K562 (cell line): ENCODE measurements around the gene LZTR1. TPM values are rescaled to one million over a fixed set of nuclear protein-coding genes. Genes with fewer than 3 reads are reported as not detected.

Source experiments
- CCAR2 ChIP-seq: fragments of 200-400 bp; formaldehyde crosslinking; IDR thresholded peaks from 2 replicates; pipeline ENCODE4 v1.6.1; 2017; ENCODE audit warnings: mild to moderate bottlenecking, low read depth, low read length
- NCOR1 ChIP-seq: fragments of 450-650 bp; IDR thresholded peaks from 2 replicates; pipeline ENCODE4 v1.6.1; 2016; ENCODE audit warnings: mild to moderate bottlenecking, moderate library complexity
- PCBP2 ChIP-seq: fragments of 200-400 bp; formaldehyde crosslinking; IDR thresholded peaks from 2 replicates; pipeline ENCODE4 v1.6.1; 2018; ENCODE audit warnings: low read length, low read depth, mild to moderate bottlenecking, moderate library complexity; ENCODE audit not compliant: poor library complexity, severe bottlenecking
- SRSF9 ChIP-seq: fragments of 200-400 bp; formaldehyde crosslinking; IDR thresholded peaks from 2 replicates; pipeline ENCODE4 v1.6.1; 2017; ENCODE audit warnings: low read depth, low read length, borderline replicate concordance
- VEZF1 ChIP-seq: fragments of 200-800 bp; sonication (Bioruptor generic); IDR thresholded peaks from 2 replicates; pipeline ENCODE4 v1.6.1; 2017; ENCODE audit warnings: missing genetic modification characterization, missing compliant biosample characterization
- ZNF24 ChIP-seq: fragments of 450-650 bp; IDR thresholded peaks from 2 replicates; pipeline ENCODE4 v1.6.1; 2016
- ZNF609 ChIP-seq: sonication (generic); formaldehyde crosslinking; IDR thresholded peaks from 2 replicates; pipeline ENCODE4 v1.8.1; 2023; ENCODE audit warnings: missing genetic modification reagents, mild to moderate bottlenecking, borderline replicate concordance
- ZNF644 ChIP-seq: fragments of 200-800 bp; sonication (Bioruptor generic); IDR thresholded peaks from 2 replicates; pipeline ENCODE4 v1.6.1; 2016; ENCODE audit warnings: low read depth, missing genetic modification characterization, missing compliant biosample characterization
- polyA plus RNA-seq, 8 experiments: library from polyadenylated mRNA; depleted of rRNA in 4 of 8; stranded (reverse) in 5 of 8; unstranded in 3 of 8; fragments of >200 nt; fragmentation: Nextera tagmentation in 2 of 8; fragmentation: Illumina TruSeq in 1 of 8; extraction: Ambion mirVana in 2 of 8; extraction: Trizol in 1 of 8; gene quantifications; 2 replicates each; pipeline versions ENCODE4 v1.2.1 to v1.2.3, GENCODE V29; 2011 to 2014; ENCODE audit warnings: inconsistent platforms in 1 of 8, missing spikeins in 1 of 8
- total RNA-seq, 7 experiments: library from RNA; depleted of rRNA in 6 of 7; stranded (reverse); fragments of >200 nt in 6 of 7; fragmentation: Illumina TruSeq in 2 of 7; extraction: Trizol in 2 of 7; gene quantifications; 2 replicates each; pipeline versions ENCODE4 v1.2.1 to v1.2.3, GENCODE V29; 2011 to 2021; ENCODE audit warnings: low replicate concordance in 1 of 7
- TF ChIP-seq, protein P1 (sequence below): fragments of 450-650 bp; conservative IDR thresholded peaks from 2 replicates; pipeline ENCODE4 v1.6.1; 2016; ENCODE audit warnings: missing genetic modification characterization, low read depth, mild to moderate bottlenecking, missing compliant biosample characterization, moderate library complexity
- TF ChIP-seq, protein P2 (sequence below): fragments of 250-450 bp; sonication (Bioruptor Pico); IDR thresholded peaks from 2 replicates; pipeline ENCODE4 v1.8.0; 2022; ENCODE audit warnings: inconsistent platforms
- TF ChIP-seq, protein P3 (sequence below): fragments of 250-450 bp; sonication (Bioruptor Pico); IDR thresholded peaks from 2 replicates; pipeline ENCODE4 v1.4.0; 2020; ENCODE audit warnings: mild to moderate bottlenecking, moderate library complexity
- TF ChIP-seq, protein P4 (sequence below): fragments of 450-650 bp; formaldehyde crosslinking; IDR thresholded peaks from 2 replicates; pipeline ENCODE4 v1.4.0; 2020; ENCODE audit warnings: mild to moderate bottlenecking, mixed read lengths

LZTR1 gene
- total and polyA plus RNA-seq, 9 of the 15 experiments (the other 6 are each of a cell fraction or from before 2014, with no cell fraction given) = 2.2 to 135 (median 63.0) TPM

DNA sequence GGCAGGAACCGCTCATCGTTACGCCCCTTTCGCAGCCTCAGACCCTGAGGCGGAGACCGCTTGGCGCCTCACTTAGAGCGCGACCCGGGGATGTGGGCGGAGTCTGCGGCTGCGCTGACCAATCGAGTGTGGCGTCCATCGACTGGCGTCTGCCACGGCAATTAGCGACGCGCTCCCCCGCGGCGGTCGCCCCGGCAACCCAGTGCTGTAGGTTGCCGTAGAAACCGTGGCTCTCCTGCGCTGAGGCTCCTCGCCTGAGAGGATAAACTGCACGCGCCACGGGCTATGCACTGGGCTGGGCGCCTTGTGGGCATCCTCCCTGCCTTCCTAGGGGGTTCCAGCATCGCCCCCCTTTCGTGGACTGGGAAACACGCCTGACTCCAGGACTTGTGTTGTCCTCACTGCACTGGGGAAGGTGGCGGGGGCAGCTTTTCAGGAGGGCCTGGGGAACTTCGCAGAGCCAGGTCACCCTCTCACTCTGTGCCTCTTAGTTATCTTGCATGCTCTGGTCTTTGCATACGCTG, 32.2 kb downstream of the LZTR1 start (continued):
- TF ChIP-seq ZNF609 = no peak
- no peak for TF ChIP-seq NCOR1
- TF ChIP-seq, protein P1, sequence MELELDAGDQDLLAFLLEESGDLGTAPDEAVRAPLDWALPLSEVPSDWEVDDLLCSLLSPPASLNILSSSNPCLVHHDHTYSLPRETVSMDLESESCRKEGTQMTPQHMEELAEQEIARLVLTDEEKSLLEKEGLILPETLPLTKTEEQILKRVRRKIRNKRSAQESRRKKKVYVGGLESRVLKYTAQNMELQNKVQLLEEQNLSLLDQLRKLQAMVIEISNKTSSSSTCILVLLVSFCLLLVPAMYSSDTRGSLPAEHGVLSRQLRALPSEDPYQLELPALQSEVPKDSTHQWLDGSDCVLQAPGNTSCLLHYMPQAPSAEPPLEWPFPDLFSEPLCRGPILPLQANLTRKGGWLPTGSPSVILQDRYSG (tag) = no peak
- TF ChIP-seq, protein P2, sequence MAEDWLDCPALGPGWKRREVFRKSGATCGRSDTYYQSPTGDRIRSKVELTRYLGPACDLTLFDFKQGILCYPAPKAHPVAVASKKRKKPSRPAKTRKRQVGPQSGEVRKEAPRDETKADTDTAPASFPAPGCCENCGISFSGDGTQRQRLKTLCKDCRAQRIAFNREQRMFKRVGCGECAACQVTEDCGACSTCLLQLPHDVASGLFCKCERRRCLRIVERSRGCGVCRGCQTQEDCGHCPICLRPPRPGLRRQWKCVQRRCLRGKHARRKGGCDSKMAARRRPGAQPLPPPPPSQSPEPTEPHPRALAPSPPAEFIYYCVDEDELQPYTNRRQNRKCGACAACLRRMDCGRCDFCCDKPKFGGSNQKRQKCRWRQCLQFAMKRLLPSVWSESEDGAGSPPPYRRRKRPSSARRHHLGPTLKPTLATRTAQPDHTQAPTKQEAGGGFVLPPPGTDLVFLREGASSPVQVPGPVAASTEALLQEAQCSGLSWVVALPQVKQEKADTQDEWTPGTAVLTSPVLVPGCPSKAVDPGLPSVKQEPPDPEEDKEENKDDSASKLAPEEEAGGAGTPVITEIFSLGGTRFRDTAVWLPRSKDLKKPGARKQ (CRISPR knock-in tag) = no peak
- no peak for TF ChIP-seq VEZF1 (CRISPR knock-in tag)
- TF ChIP-seq, protein P3, sequence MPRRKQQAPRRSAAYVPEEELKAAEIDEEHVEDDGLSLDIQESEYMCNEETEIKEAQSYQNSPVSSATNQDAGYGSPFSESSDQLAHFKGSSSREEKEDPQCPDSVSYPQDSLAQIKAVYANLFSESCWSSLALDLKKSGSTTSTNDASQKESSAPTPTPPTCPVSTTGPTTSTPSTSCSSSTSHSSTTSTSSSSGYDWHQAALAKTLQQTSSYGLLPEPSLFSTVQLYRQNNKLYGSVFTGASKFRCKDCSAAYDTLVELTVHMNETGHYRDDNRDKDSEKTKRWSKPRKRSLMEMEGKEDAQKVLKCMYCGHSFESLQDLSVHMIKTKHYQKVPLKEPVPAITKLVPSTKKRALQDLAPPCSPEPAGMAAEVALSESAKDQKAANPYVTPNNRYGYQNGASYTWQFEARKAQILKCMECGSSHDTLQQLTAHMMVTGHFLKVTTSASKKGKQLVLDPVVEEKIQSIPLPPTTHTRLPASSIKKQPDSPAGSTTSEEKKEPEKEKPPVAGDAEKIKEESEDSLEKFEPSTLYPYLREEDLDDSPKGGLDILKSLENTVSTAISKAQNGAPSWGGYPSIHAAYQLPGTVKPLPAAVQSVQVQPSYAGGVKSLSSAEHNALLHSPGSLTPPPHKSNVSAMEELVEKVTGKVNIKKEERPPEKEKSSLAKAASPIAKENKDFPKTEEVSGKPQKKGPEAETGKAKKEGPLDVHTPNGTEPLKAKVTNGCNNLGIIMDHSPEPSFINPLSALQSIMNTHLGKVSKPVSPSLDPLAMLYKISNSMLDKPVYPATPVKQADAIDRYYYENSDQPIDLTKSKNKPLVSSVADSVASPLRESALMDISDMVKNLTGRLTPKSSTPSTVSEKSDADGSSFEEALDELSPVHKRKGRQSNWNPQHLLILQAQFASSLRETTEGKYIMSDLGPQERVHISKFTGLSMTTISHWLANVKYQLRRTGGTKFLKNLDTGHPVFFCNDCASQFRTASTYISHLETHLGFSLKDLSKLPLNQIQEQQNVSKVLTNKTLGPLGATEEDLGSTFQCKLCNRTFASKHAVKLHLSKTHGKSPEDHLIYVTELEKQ (CRISPR knock-in tag) = no peak; the same call in 1 of the 2 replicates
- no peak for TF ChIP-seq PCBP2
- TF ChIP-seq ZNF644 = no peak
- no peak for TF ChIP-seq CCAR2
- TF ChIP-seq SRSF9 = no peak
- TF ChIP-seq ZNF24 = no peak
- TF ChIP-seq, protein P4, sequence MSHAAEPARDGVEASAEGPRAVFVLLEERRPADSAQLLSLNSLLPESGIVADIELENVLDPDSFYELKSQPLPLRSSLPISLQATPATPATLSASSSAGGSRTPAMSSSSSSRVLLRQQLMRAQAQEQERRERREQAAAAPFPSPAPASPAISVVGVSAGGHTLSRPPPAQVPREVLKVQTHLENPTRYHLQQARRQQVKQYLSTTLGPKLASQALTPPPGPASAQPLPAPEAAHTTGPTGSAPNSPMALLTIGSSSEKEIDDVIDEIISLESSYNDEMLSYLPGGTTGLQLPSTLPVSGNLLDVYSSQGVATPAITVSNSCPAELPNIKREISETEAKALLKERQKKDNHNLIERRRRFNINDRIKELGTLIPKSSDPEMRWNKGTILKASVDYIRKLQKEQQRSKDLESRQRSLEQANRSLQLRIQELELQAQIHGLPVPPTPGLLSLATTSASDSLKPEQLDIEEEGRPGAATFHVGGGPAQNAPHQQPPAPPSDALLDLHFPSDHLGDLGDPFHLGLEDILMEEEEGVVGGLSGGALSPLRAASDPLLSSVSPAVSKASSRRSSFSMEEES = no peak
